Right lobe of liver (tissue), 6 donors: ENCODE results near the gene ZNF609. TPM values are rescaled to one million over a fixed set of nuclear protein-coding genes. Genes with fewer than 3 reads are reported as not detected.

Experiments used
- ATAC-seq, 4 donors: fragments of 200-7000 bp; cut with Tn5 transposase; one replicate each; pipeline ENCODE4 v1.9.1; 2020; ENCODE audit warnings: mild to moderate bottlenecking in 4 of 4, moderate library complexity in 4 of 4
- DNase-seq, 3 donors: peaks; one replicate each; pipeline ENCODE4 v3.0.0-alpha.2; 2020
- H3K27ac ChIP-seq, 3 donors: fragments of 200-600 bp; one replicate each; pipeline ENCODE4 v1.8.0; 2022
- H3K27me3 ChIP-seq, 2 donors: fragments of 200-600 bp; one replicate each; pipeline ENCODE4 v1.8.0; 2022
- H3K36me3 ChIP-seq, 4 donors: fragments of 200-600 bp; sonication (generic) in 1 of 4; one replicate each; pipeline versions ENCODE4 v1.5.1 to v1.8.0; 2017 to 2022; ENCODE audit warnings: control low read depth in 1 of 4
- H3K4me1 ChIP-seq, 4 donors: fragments of 200-600 bp; sonication (generic) in 1 of 4; one replicate each; pipeline versions ENCODE4 v1.5.1 to v1.8.0; 2017 to 2022; ENCODE audit warnings: control low read depth in 1 of 4
- H3K4me3 ChIP-seq, 3 donors: fragments of 200-600 bp; one replicate each; pipeline ENCODE4 v1.8.0; 2022
- H3K9me3 ChIP-seq, 4 donors: fragments of 200-600 bp; sonication (generic) in 1 of 4; one replicate each; pipeline versions ENCODE4 v1.5.1 to v1.8.0; 2017 to 2022; ENCODE audit warnings: control low read depth in 1 of 4
- CTCF ChIP-seq, 4 donors: fragments of 200-600 bp in 3 of 4; fragments of 450-650 bp in 1 of 4; IDR thresholded peaks; one replicate each; pipeline versions ENCODE4 v1.5.1 to v1.8.0; 2016 to 2022; ENCODE audit warnings: antibody characterized with exemption in 4 of 4, mild to moderate bottlenecking in 2 of 4
- POLR2A ChIP-seq: fragments of 450-650 bp; IDR thresholded peaks from one replicate; pipeline ENCODE4 v1.6.1; 2017; ENCODE audit warnings: antibody characterized with exemption, mild to moderate bottlenecking
- WGBS: methylation state at CpG from one replicate; pipeline ENCODE4 v1.1.6; 2018; ENCODE audit warnings: low coverage, low lambda C conversion rate; ENCODE audit not compliant: insufficient coverage; ENCODE audit errors: missing lambda C conversion rate; 5-methylcytosine and 5-hydroxymethylcytosine counted together
- intact Hi-C, 2 donors: fragments of 100-400 bp; cut with DNase I; formaldehyde crosslinking; loops; one replicate each; pipeline versions ENCODE4 v1.11.2 to v1.14.1; 2022
- total RNA-seq, 6 experiments: library from RNA; depleted of rRNA in 2 of 6; stranded (reverse); fragments of >200 nt in 2 of 6; fragmentation: NEBNext Ultra II Directional in 3 of 6; extraction: Animal tissue kit (Norgen Biotek cat#: 25700) in 3 of 6; gene quantifications; one replicate each; pipeline versions ENCODE4 v1.1.0 to v1.2.4, GENCODE V29; 2016 to 2023
- donor health status: DM: no; HTN: yes; CAD: no.
- donor health status: DM: no; HTN: no; CAD: no.
- donor health status: DM: no; HTN: no; CAD: no.
- donor health status: DM: no; HTN: yes; CAD: no.
- donor health status: DM: no; HTN: yes; CAD: no.

ZNF609 gene
- total RNA-seq, 6 experiments from 2014 or later, result 10.7 to 16.1 (median 13.5) TPM

- Histone ChIP-seq H3K27ac (no peak overlapping the region), H3K4me1 (peaks cover 0 to 12% (median 5%) of the 10 kb centered on the region in 4 donors), H3K4me3 (no peak overlapping the region), H3K27me3 (no peaks in the 10 kb centered on the region), H3K9me3 (no peaks in the 10 kb centered on the region), H3K36me3 (no peaks in the 10 kb centered on the region)
- intact Hi-C loops, result no loop called here
- DNase-seq, result no peak
- WGBS, result 92% methylated on average over 1 of the region's 1 CpG
- TF ChIP-seq POLR2A, result no peak
- no peak for TF ChIP-seq CTCF (IDR thresholded peaks at IDR 0.05)
- ATAC-seq, result no peak
These were observed 101.7 kb downstream of the ZNF609 start for GRCh38 chr15:64562003-64562640.

GRCh38 chr15:64566102-64566501 is 105.7 kb downstream of the ZNF609 start:
- Histone ChIP-seq H3K36me3 (no peaks in the 10 kb centered on the region), H3K27ac (no peak overlapping the region), H3K4me3 (no peak overlapping the region), H3K27me3 (no peaks in the 10 kb centered on the region), H3K9me3 (no peaks in the 10 kb centered on the region), H3K4me1 (peaks cover 0 to 7% (median 0%) of the 10 kb centered on the region in 4 donors)
- intact Hi-C loops, result no loop called here
- DNase-seq, result no peak
- 62% methylated on average over 2 of the region's 2 CpGs for WGBS
- ATAC-seq, result no peak
- TF ChIP-seq CTCF (IDR thresholded peaks at IDR 0.05), result no peak
- TF ChIP-seq POLR2A, result no peak

GRCh38 chr15:64566629-64567427 is 106.5 kb downstream of the ZNF609 start:
- no peak for TF ChIP-seq POLR2A
- no peak for TF ChIP-seq CTCF (IDR thresholded peaks at IDR 0.05)
- peak in 1 of 4 donors; percentile 12 for ATAC-seq
- WGBS, result 87% methylated on average over 10 of the region's 11 CpGs

GRCh38 chr15:64568765-64569164 is 108.4 kb downstream of the ZNF609 start:
- DNase-seq, result no peak
- no peak overlapping the region for H3K27ac ChIP-seq
- TF ChIP-seq POLR2A (no peak), CTCF (IDR thresholded peaks at IDR 0.05) (no peak)
- intact Hi-C loops, result no loop called here
- peak in 2 of 4 donors; percentile 37 to 57 for ATAC-seq
- peaks cover 0 to 7% (median 0%) of the 10 kb centered on the region in 4 donors for H3K4me1 ChIP-seq
- no peaks in the 10 kb centered on the region for H3K36me3 ChIP-seq
- no peak overlapping the region for H3K4me3 ChIP-seq
- no peaks in the 10 kb centered on the region for H3K9me3 ChIP-seq
- H3K27me3 ChIP-seq, result no peaks in the 10 kb centered on the region

More at GRCh38 chr15:64566629-64567427, 106.5 kb downstream of the ZNF609 start:
- Histone ChIP-seq H3K36me3 (no peaks in the 10 kb centered on the region), H3K9me3 (no peaks in the 10 kb centered on the region), H3K4me3 (no peak overlapping the region), H3K4me1 (peaks cover 0 to 7% (median 0%) of the 10 kb centered on the region in 4 donors), H3K27ac (no peak overlapping the region), H3K27me3 (no peaks in the 10 kb centered on the region)
- intact Hi-C loops, result no loop called here
- no peak for DNase-seq
